GM18507 (cell line): ENCODE measurements around the gene EFNA2.

Source experiments
- DNase-seq: peaks from one replicate; pipeline ENCODE4 v3.0.0; 2011; ENCODE audit warnings: low read depth; ENCODE audit not compliant: insufficient read length; ENCODE audit errors: extremely low spot score
- FAIRE-seq: peaks from 2 replicates; lab custom pipeline; 2011; peaks lifted over from hg19 to GRCh38; lab: Jason Lieb, UNC

The EFNA2 gene

DNA sequence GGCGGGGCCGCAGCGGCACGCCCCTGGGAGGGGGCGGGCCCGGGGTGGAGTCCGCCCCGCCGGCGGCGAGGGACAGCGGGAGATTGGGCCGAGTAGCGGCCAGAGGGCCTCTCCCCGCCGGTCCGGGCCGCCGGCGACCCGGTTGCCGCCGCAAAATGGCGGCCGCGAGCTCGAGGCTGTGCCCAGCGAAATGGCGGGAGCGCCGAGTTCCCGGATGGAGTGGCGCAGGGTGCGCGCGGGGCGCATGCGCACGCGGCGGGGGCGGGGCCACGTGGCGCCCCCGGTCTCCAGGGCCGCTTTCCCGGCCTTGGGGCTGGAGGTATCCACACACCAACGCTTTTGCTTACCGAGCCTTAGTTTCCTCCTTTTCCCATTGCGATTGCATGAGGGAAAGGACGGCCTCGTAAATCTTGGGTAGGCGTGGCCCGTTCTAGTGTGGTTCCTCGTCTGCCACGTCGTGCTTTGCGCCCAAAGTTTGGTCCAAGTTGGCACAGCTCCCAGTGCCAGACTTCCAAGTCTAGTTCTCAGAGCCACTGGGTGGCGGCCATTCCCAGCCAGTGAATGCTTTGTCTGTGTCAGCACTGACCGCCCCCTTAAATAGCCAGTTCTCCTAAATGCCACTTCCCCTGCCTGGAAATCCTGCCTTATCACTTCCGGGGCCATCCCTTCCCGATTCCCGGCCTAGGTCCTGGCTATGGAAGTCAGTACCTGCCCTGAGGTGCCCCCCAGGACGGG, 16.0 kb upstream of the EFNA2 start:
- FAIRE-seq (peak; percentile 15), DNase-seq (peak; percentile 64)

DNA sequence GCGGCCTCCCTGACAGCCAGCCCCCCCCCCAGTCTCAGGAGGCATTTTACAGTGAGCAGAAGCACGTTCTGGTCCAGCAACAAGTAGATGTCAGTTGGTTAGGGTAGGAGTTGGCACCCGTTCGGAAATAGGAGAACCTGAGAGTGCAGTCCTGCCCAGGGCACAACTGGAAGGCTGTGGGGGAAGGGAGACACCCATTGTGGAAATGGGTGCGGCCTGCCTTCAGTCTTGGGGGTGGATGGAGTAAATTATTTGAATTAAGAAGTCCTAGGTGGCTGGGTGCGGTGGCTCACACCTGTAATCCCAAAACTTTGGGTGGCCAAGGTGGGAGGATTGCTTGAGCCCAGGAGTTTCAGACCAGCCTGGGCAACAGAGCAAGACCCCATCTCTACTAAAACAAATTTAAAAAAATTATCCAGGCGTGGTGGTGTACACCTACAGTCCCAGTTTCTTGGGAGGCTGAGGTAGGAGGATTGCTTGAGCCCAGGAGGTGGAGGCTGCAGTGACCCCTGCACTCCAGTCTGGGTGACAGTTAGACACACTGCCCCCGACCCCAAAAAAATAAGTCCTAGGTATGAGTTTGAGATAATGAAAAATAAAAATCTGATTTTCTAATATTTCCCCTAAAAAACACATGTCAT, 15.3 kb upstream of the EFNA2 start:
- DNase-seq (no peak), FAIRE-seq (no peak)

DNA sequence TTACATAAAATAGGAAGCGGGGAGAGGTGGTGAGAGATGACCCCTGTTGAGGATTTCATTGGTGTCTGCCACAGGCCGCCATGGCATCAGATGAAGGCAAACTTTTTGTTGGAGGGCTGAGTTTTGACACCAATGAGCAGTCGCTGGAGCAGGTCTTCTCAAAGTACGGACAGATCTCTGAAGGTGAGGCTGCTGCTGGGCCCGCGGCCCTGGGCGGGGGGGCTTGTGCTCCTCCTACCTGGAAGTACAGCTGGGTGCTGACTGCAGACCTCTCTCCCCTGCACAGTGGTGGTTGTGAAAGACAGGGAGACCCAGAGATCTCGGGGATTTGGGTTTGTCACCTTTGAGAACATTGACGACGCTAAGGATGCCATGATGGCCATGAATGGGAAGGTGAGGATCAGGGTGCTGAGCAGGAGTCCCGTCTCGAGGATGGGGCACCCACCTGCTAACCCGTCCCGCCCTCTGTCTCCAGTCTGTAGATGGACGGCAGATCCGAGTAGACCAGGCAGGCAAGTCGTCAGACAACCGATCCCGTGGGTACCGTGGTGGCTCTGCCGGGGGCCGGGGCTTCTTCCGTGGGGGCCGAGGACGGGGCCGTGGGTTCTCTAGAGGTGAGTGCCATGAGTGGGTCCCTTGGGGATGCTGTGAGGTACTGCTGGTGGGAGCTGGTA, 14.7 kb upstream of the EFNA2 start:
- FAIRE-seq, result no peak
- DNase-seq, result no peak

DNA sequence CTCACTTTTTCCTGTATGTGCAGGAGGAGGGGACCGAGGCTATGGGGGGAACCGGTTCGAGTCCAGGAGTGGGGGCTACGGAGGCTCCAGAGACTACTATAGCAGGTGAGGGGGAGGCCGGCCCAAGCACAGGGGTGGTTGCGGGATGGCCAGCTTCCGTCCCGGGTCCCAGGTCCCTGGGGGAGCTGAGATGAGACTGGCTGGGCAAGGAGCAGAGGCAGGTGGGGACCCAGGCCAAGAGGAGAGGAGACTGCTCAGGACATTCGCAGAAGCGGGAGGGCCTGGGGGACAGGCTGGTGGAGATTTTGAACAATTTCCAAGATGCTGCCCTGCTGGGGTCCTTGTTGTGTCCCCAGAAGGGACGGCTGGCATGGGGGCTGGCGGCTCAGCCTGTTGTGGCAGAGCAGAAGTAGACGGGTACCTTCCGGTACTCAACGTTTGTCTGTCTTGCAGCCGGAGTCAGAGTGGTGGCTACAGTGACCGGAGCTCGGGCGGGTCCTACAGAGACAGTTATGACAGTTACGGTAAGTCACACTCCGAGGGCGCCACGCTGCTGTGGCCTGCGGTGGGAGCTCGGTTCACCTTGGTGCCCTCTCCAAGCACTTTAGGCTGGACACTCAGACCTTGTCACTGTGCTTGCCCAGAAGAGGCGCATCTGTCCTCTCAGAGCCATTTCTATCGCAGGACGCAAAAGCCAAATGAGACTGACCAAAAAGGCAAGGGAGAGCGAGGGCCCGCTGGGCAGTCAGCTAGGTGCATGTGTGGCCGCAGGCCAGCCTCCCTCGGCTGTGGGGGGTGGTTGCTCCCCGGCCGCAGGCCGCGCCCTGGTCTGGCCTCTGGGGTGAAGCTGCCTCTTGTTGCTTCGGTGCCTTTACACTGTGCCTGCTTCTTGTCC, 13.9 kb upstream of the EFNA2 start:
- no peak for FAIRE-seq
- DNase-seq, result no peak

GRCh38 chr19:1272423-1273262, 13.0 kb upstream of the EFNA2 start:
- DNase-seq (no peak), FAIRE-seq (no peak)

DNA sequence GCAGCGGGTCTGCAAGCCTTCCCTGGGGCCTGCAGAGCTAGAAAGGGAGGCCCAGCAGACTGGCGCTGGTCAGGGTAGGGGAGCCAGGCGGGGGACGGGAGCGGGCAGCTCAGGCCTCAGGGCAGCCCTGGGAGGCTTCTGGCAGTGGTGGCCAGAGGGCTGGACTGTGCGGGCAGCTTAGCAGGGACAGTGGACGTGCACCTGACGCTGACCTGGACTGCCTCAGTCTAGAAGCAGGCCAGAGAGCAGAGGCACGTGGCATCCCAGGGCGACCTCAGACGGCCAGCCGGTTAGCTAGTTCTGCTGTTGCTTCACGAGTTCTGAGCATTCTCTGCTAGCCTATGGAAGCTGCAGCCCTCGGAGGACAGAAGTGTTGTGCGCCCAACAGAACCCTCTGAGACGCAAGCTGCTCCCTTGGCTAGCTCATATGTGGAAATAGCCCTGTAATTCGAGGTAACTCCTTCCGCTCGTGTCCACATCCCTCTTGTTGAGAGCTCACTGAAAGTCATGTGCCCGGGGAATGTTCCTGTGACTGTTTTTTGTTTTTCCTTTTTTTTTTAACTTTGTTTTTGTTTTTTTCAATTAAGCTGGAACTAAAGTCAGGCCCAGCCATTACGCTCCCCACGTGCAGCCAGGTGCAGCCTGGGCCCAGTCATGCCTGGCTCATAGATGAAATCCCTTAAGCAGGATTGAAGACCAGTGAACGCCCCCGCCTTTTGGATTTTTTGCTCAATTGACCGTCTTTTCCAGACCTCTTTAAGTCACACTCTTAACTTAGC, 12.2 kb upstream of the EFNA2 start:
- DNase-seq, result no peak
- FAIRE-seq, result no peak

DNA sequence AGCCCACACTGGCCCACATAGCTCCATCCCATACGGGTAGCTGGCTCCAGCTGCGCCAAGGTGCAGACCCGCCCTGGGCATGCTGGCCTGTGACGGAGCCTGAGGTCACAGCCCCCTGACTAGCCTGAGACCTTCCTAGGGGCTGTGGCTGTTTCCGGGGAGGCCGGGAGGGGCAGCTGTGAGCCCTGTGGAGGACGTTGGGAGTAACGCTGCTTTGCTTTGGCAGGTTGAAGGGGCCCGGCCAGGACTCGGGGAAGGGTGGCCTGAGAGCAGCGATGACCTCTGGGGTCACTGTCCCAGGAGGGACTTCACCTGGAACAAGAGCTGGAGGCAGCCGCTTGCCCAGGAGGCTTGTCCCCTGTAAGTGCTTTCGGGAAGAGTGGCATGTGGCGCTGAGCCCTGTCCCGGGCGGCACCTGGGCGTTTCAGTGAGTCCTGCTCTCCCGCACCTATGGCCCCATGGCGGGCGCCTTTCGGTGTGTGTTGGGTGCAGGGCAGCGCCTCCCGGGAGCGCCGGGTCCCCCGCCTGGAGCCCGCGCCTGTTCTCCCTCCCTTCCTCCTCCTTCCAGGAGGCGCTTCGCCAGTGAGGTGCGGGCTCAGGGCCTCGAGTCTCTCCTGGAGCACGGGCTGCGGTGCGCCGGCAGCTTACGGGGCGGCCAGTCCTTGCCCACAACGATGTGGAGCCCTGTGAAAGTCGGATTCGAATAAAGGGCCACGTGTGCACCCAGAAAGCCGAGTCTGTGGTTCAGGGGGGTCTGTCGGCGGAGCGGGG, 11.4 kb upstream of the EFNA2 start:
- FAIRE-seq (no peak), DNase-seq (no peak)

GRCh38 chr19:1274852-1275259, 10.8 kb upstream of the EFNA2 start:
- DNase-seq, result no peak
- no peak for FAIRE-seq

DNA sequence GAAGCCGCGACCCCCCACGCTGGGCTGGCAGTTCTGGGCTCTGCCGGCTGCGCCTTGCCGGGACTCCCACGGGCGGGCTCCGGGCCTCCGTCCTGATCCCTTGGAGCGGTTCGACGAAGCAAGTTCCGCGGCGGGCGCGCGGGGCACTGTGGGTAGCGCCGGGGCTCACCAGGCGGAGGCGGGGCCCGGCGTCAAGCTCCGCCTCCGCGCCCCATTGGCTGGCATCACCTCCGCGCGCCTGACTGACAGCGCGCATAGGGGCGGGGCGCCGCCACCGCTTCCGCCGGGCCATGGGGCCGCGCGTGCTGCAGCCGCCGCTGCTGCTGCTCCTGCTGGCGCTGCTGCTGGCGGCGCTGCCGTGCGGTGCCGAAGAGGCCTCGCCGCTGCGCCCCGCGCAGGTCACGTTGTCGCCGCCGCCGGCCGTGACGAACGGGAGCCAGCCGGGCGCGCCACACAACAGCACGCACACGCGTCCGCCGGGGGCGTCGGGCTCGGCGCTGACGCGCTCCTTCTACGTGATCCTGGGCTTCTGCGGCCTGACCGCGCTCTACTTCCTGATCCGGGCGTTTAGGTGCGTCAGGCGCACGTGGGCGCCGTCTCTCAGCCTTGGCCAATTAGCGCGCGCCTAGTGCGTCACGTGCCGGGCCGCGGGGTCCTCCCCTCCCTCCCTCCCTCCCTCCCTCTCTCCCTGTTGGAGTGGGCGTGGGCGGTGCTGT, 10.3 kb upstream of the EFNA2 start, which contains the start of gene FAM174C:
Gene FAM174C, plus strand, starts transcription at position 271 of the 716 bp plus-strand sequence. Its CDS starts 20 bp downstream, at position 291.
- peak; percentile 98 for FAIRE-seq

DNA sequence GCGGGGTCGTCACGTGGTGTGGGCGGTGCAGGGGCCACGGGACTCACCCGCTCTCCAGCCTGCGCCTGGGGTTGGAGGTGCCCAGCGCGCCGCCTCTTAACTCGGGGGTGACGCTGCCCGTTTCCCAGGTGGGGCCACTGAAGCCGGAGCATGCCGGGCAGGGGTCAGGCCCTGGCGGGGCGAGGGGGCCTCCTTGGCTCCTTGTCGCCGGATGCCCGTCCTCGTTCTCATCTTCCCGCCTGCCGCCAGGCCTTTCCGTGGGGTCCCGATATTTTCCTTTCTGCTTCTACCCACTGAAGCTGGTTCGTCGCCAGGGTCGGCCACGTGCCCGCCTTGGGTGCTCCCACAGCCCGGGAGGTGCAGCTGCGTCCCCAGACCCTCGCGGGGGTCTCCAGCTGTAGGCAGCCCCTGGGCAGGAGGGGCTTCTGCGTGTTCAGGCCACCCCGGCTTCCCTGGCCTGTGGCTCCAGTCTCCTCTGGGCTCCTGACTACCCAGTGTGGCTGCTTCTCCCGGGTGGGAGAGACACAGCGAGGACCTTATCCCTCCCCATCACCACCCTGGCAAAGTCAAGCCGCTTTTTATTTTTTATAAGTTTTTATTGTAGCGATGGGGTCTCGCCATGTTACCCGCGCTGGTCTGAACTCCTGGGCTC, 9.6 kb upstream of the EFNA2 start:
- FAIRE-seq (no peak), DNase-seq (no peak)

More for the DNA sequence above, 10.3 kb upstream of the EFNA2 start, which contains the start of gene FAM174C:
- peak; percentile 86 for DNase-seq

DNA sequence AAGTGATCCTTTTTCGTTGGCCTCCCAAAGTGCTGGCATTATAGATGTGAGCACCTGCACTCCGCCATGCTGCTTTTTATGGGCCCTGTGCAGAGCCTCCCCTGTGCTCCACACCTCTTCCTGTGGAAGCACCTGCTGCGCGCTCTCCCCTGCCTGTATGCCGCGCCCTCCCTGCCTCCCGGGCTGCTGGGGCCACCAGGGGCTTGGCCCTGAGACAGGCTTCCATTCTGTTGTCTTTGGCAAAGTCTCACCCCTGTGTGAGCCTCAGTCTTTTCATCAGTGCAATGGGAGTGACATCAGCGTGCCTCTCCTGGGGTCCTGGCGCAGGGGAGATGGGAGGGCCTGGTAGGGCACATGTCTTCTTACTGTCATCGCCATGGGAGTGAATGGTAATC, 9.0 kb upstream of the EFNA2 start:
- FAIRE-seq (no peak), DNase-seq (no peak)

DNA sequence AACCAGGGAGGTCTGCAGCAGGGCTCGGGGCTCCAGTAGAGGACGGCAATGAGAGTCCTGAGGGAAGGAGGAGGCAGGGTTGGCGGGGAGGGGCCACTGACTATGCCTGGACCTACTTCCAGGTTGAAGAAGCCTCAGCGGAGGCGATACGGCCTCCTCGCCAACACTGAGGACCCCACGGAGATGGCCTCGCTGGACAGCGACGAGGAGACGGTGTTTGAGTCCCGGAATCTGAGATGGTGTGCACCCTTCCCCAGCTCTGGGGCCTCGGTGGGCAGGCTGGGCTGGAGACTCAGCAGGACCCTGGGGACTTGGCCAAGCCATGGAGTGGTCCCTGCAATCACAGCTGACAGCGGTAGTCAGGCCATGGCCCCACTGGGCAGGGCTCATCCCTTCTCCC, 8.6 kb upstream of the EFNA2 start:
- FAIRE-seq, result no peak

DNA sequence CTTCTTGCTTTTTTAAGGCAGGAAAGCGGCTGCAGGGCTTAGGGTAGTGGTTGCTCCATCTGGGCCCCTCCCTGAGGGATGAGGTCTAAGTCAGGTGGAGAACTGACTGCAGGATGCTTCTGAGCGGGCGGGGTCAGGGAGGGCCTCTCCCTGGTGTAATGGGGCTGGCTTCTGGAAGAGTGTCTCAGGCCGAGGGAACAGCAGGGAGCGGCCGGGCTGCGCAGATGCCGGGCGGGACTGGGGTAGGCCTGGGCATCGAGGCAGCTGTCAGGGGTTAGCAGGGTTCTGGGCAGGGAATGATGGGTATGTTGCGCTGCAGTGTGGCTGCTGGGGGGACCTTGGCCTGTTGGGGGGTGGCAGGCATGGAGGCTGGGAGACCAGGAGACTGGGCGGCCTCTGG, 7.6 kb upstream of the EFNA2 start:
- DNase-seq (no peak), FAIRE-seq (no peak)

More for the DNA sequence above, 8.6 kb upstream of the EFNA2 start:
- no peak for DNase-seq

- FAIRE-seq, result no peak
Observed at GRCh38 chr19:1278713-1279660, 6.7 kb upstream of the EFNA2 start.

GRCh38 chr19:1279782-1280341, 5.8 kb upstream of the EFNA2 start:
- DNase-seq, result peak; percentile 80
- peak; percentile 89 for FAIRE-seq

More at GRCh38 chr19:1278713-1279660, 6.7 kb upstream of the EFNA2 start:
- DNase-seq, result no peak
